GM12873 (cell line): Measurements from ENCODE around the gene BCAS3.

Experiments
- TF ChIP-seq, protein P1 (sequence below): IDR thresholded peaks from 2 replicates; pipeline ENCODE4 v1.5.1; 2012; ENCODE audit warnings: low read depth, mild to moderate bottlenecking, moderate library complexity, low read length, control low read depth; ENCODE audit not compliant: insufficient read depth; ENCODE audit errors: missing control alignments

BCAS3 gene

DNA sequence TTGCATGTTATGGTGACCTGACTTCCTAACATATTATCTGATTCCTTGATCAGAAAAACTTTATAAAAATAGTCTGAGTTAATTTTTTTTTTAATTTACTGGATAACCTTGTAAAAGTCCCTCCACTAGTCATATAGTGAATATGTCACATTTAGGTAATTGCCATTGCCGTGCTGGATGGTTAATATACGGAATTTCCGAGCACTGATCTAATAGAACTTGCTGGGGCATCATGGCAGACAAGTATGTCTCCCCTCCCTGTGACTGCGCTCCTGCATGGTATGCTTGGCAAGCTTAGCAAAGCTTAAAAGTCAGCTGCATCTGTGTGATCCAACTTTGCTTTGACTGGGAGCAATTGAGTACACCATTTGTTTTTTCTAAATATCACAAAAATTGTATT is 482.6 kb downstream of the BCAS3 start:
- TF ChIP-seq, protein P1, sequence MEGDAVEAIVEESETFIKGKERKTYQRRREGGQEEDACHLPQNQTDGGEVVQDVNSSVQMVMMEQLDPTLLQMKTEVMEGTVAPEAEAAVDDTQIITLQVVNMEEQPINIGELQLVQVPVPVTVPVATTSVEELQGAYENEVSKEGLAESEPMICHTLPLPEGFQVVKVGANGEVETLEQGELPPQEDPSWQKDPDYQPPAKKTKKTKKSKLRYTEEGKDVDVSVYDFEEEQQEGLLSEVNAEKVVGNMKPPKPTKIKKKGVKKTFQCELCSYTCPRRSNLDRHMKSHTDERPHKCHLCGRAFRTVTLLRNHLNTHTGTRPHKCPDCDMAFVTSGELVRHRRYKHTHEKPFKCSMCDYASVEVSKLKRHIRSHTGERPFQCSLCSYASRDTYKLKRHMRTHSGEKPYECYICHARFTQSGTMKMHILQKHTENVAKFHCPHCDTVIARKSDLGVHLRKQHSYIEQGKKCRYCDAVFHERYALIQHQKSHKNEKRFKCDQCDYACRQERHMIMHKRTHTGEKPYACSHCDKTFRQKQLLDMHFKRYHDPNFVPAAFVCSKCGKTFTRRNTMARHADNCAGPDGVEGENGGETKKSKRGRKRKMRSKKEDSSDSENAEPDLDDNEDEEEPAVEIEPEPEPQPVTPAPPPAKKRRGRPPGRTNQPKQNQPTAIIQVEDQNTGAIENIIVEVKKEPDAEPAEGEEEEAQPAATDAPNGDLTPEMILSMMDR, result no peak

GRCh38 chr17:61160789-61161445 is 483.3 kb downstream of the BCAS3 start:
- TF ChIP-seq, protein P1, result no peak

- TF ChIP-seq, protein P1, result no peak
Observed at GRCh38 chr17:61161615-61162134, 484.0 kb downstream of the BCAS3 start.

DNA sequence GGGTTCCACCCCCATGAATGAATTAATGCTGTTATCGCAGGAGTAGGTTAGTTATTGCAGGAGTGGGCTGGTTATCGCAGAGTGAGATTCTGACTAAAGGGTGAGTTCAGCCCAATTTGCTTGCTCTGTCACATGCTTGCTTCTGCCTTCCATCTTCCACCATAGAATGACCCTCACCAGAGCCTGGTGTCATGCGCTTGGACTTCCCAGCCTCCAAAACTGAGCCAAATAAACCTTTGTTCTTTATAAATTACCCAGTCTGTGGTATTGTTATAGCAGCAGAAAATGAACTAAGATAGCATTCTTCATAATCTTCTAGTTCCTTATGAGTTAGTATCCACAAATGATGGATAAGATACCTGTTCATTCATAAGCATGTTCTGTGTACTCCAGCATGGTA is 486.9 kb downstream of the BCAS3 start:
- TF ChIP-seq, protein P1, result no peak

DNA sequence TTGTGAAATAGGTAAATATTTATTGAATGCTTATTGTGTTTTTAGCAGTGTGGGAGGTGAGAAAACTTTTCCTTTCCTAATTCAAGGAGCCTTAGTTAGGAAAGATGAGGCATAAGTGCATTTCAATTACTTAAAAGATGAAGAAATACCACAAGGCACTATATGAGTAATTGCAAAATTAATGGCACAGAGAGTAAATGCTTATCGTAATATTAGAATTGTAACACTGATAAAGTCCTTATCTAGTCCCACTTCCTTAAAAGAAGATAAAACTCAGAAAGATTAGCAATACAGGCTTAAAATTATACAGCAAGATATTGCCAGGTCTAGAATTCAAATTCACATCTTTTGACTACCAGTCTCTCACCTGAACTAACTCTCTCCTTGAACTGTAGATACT is 489.4 kb downstream of the BCAS3 start:
- TF ChIP-seq, protein P1, result no peak

DNA sequence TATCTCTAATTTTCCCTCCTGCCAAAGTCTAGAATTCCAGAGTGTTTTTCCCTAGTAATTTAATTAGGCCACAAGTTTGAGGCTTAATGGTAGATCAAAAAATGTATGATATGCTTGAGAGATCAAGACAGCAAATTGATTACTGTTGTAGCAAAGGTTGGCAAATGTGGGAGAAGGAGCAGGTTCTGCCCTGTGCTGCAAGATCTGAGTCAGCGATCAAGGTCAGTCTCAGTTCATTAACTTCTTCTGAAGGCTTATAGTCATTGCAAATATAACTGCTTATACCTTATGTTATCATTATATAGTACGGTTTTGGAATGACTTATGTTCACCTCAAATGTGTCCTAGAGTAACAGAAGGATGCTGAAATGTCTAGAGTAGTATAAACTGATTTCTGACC is 490.9 kb downstream of the BCAS3 start:
- TF ChIP-seq, protein P1, result no peak

GRCh38 chr17:61174310-61174709 is 496.7 kb downstream of the BCAS3 start:
- TF ChIP-seq, protein P1, result no peak
